Measurements from ENCODE around the gene PCTP. TPM values are rescaled to one million over a fixed set of nuclear protein-coding genes. Genes with fewer than 3 reads are reported as not detected.

PCTP gene
- total RNA-seq, 3 donors from 2014 or later: 19.3 to 29.4 (median 25.0) TPM

GRCh38 chr17:55710829-55711496 is 39.9 kb upstream of the PCTP start:
- Histone ChIP-seq H3K27me3 (no peaks in the 10 kb centered on the region), H3K9me3 (no peaks in the 10 kb centered on the region), H3K4me1 (no peaks in the 10 kb centered on the region), H3K27ac (no peak overlapping the region), H3K36me3 (no peaks in the 10 kb centered on the region), H3K4me3 (no peak overlapping the region)
- no peak for DNase-seq (ENCODE audit: low spot score in 2 of 2)
- intact Hi-C loops (cut with DNase I; ENCODE audit: low total_unique reads): no loop called here
- no peak for TF ChIP-seq CTCF (IDR thresholded peaks at IDR 0.05)
- no peak for TF ChIP-seq POLR2A (IDR thresholded peaks at IDR 0.05)
- no peak for TF ChIP-seq POLR2AphosphoS5 (IDR thresholded peaks at IDR 0.05)

GRCh38 chr17:55717432-55717831 is 33.4 kb upstream of the PCTP start:
- H3K9me3 ChIP-seq: no peaks in the 10 kb centered on the region
- H3K27me3 ChIP-seq: no peaks in the 10 kb centered on the region
- no peak for TF ChIP-seq POLR2AphosphoS5 (IDR thresholded peaks at IDR 0.05)
- no peak for TF ChIP-seq POLR2A (IDR thresholded peaks at IDR 0.05)
- TF ChIP-seq CTCF (IDR thresholded peaks at IDR 0.05): no peak
- no peak overlapping the region for H3K4me3 ChIP-seq
- no peak overlapping the region for H3K27ac ChIP-seq
- no peaks in the 10 kb centered on the region for H3K36me3 ChIP-seq
- intact Hi-C loops (cut with DNase I; ENCODE audit: low total_unique reads): no loop called here
- no peak for DNase-seq (ENCODE audit: low spot score in 2 of 2)
- H3K4me1 ChIP-seq: no peaks in the 10 kb centered on the region

- intact Hi-C loops (cut with DNase I; ENCODE audit: low total_unique reads): no loop called here
- no peak overlapping the region for H3K4me3 ChIP-seq
Observed at GRCh38 chr17:55717898-55718735, 32.7 kb upstream of the PCTP start.

GRCh38 chr17:55720919-55721836 is 29.7 kb upstream of the PCTP start:
- Histone ChIP-seq H3K36me3 (no peaks in the 10 kb centered on the region), H3K9me3 (no peaks in the 10 kb centered on the region), H3K27ac (no peak overlapping the region), H3K27me3 (no peaks in the 10 kb centered on the region), H3K4me3 (peak overlapping the region in 2 of 3 donors; percentile 29 to 36), H3K4me1 (no peaks in the 10 kb centered on the region)
- intact Hi-C loops (cut with DNase I; ENCODE audit: low total_unique reads): no loop called here
- DNase-seq (ENCODE audit: low spot score in 2 of 2): no peak
- TF ChIP-seq POLR2A (IDR thresholded peaks at IDR 0.05) (no peak), CTCF (IDR thresholded peaks at IDR 0.05) (no peak)

More at GRCh38 chr17:55717898-55718735, 32.7 kb upstream of the PCTP start:
- TF ChIP-seq POLR2AphosphoS5 (IDR thresholded peaks at IDR 0.05) (no peak), POLR2A (IDR thresholded peaks at IDR 0.05) (no peak), CTCF (IDR thresholded peaks at IDR 0.05) (peak; percentile 64 to 81 (median 79))
- Histone ChIP-seq H3K4me1 (no peaks in the 10 kb centered on the region), H3K36me3 (no peaks in the 10 kb centered on the region), H3K9me3 (no peaks in the 10 kb centered on the region), H3K27ac (no peak overlapping the region), H3K27me3 (no peaks in the 10 kb centered on the region)
- DNase-seq (ENCODE audit: low spot score in 2 of 2): peak; percentile 63 to 78
